Tibial nerve (tissue), 4 donors: ENCODE results near the gene NAA38. TPM values are rescaled to one million over a fixed set of nuclear protein-coding genes. Genes with fewer than 3 reads are reported as not detected.
"Not testable (repeated sequence)": the region's sequence is repeated elsewhere in the genome, so short reads cannot be mapped to it uniquely, and the experiment has no call there.

ENCODE experiments used
- DNase-seq, 2 donors: peaks; one replicate each; pipeline ENCODE4 v3.0.0-alpha.2; 2019; ENCODE audit warnings: low spot score in 2 of 2
- H3K27ac ChIP-seq, 4 donors: fragments of 200-600 bp; sonication (generic) in 3 of 4; one replicate each; pipeline ENCODE4 v1.5.1; 2017 to 2019; ENCODE audit warnings: mild to moderate bottlenecking in 1 of 4
- H3K27me3 ChIP-seq, 2 donors: fragments of 200-600 bp; sonication (generic) in 1 of 2; one replicate each; pipeline versions ENCODE4 v1.5.1 to v1.6.0; 2017 to 2019
- H3K36me3 ChIP-seq, 3 donors: fragments of 200-600 bp; sonication (generic); one replicate each; pipeline ENCODE4 v1.5.1; 2018 to 2019
- H3K4me1 ChIP-seq, 4 donors: fragments of 200-600 bp; sonication (generic) in 3 of 4; one replicate each; pipeline ENCODE4 v1.5.1; 2017 to 2019
- H3K4me3 ChIP-seq, 4 donors: fragments of 200-600 bp; sonication (generic) in 3 of 4; one replicate each; pipeline ENCODE4 v1.5.1; 2017 to 2019; ENCODE audit warnings: mild to moderate bottlenecking in 1 of 4, moderate library complexity in 1 of 4
- H3K9me3 ChIP-seq, 4 donors: fragments of 200-600 bp; sonication (generic) in 3 of 4; one replicate each; pipeline ENCODE4 v1.5.1; 2017 to 2019
- EP300 ChIP-seq, 2 donors: sonication (generic); formaldehyde crosslinking; IDR thresholded peaks; one replicate each; pipeline ENCODE4 v1.6.1; 2017; ENCODE audit warnings: antibody characterized with exemption in 2 of 2, mild to moderate bottlenecking in 1 of 2
- POLR2A ChIP-seq, 2 donors: fragments of 450-650 bp; IDR thresholded peaks; one replicate each; pipeline ENCODE4 v1.6.1; 2017; ENCODE audit warnings: antibody characterized with exemption in 2 of 2, mild to moderate bottlenecking in 2 of 2, moderate library complexity in 2 of 2
- WGBS, 2 donors: methylation state at CpG; one replicate each; pipeline ENCODE4 v1.1.5; 2018; 5-methylcytosine and 5-hydroxymethylcytosine counted together
- small RNA-seq: library from RNA; depleted of rRNA; stranded (forward); fragments of <200 nt; gene quantifications from one replicate; pipeline ENCODE3, GENCODE V24; 2016
- total RNA-seq, 4 donors: library from RNA; depleted of rRNA; stranded (reverse); fragments of >200 nt; gene quantifications; one replicate each; pipeline ENCODE4 v1.1.0, GENCODE V29; 2016
- TF ChIP-seq, protein P1 (sequence below), 5 experiments: fragments of 200-600 bp in 3 of 5; fragments of 450-650 bp in 2 of 5; sonication (generic) in 3 of 5; IDR thresholded peaks; one replicate each; pipeline ENCODE4 v1.5.1; 2016 to 2019; ENCODE audit warnings: antibody characterized with exemption in 5 of 5, mild to moderate bottlenecking in 3 of 5, moderate library complexity in 2 of 5

Gene NAA38
- total RNA-seq, 4 donors from 2014 or later = 104 to 198 (median 167) TPM

DNA sequence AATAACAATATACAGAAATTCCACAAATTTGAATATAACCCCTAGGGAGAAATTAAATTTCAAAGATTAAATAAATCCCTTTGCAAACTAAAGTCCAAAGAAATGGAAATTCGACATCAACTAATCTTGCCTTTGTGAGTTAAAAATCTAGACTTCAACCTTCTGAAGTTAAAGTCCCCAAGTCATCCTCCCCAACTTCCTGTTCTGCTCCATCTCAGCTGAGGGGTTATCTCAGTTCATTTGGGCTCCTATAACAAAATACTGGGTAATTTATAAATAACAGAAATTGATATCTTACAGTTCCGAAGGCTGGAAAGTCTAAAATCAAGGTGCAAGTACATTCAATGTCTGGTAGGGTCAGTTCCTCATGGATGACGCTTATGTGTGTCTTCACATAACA is 46.1 kb downstream of the NAA38 start:
- Histone ChIP-seq H3K4me1 (no peaks in the 10 kb centered on the region), H3K9me3 (no peaks in the 10 kb centered on the region), H3K27ac (no peak overlapping the region), H3K4me3 (no peak overlapping the region), H3K27me3 (peaks cover 0 to 3% of the 10 kb centered on the region in 2 donors), H3K36me3 (no peaks in the 10 kb centered on the region)
- WGBS, 2 donors = 81 to 84% methylated on average over 3 of the region's 3 CpGs
- DNase-seq = no peak
- TF ChIP-seq, protein P1, sequence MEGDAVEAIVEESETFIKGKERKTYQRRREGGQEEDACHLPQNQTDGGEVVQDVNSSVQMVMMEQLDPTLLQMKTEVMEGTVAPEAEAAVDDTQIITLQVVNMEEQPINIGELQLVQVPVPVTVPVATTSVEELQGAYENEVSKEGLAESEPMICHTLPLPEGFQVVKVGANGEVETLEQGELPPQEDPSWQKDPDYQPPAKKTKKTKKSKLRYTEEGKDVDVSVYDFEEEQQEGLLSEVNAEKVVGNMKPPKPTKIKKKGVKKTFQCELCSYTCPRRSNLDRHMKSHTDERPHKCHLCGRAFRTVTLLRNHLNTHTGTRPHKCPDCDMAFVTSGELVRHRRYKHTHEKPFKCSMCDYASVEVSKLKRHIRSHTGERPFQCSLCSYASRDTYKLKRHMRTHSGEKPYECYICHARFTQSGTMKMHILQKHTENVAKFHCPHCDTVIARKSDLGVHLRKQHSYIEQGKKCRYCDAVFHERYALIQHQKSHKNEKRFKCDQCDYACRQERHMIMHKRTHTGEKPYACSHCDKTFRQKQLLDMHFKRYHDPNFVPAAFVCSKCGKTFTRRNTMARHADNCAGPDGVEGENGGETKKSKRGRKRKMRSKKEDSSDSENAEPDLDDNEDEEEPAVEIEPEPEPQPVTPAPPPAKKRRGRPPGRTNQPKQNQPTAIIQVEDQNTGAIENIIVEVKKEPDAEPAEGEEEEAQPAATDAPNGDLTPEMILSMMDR (IDR thresholded peaks at IDR 0.05) = no peak
- no peak for TF ChIP-seq POLR2A (IDR thresholded peaks at IDR 0.05)
- no peak for TF ChIP-seq EP300 (IDR thresholded peaks at IDR 0.05)

DNA sequence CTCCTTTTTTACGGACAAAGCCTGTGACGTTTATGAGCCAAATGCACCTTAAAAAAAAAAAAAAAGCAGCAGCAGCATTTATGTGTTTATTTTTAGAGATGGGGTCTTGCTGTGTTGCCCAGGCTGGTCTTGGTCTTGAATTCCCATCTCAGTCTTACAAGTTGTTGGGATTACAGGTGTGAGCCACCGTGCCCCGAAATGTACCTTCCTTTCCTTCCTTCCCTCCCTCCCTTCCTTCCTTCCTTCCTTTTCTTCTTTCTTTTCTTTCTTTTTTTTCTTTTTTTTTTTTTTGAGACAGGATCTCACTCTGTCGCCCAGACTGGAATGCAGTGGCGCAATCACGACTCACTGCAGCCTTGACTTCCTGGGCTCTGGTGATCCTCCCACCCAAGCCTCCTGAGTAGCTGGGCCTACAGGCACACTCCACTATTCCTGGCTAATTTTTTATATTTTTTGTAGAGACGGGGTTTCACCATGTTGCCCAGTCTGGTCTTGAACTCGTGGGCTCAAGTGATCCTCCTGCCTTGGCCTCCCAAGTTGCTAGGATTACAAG is 47.5 kb downstream of the NAA38 start:
- WGBS, 2 donors = 78 to 82% methylated on average over 9 of the region's 9 CpGs
- H3K4me3 ChIP-seq, H3K36me3 ChIP-seq, H3K4me1 ChIP-seq, H3K27me3 ChIP-seq, H3K27ac ChIP-seq, H3K9me3 ChIP-seq, DNase-seq: not testable (repeated sequence)

DNA sequence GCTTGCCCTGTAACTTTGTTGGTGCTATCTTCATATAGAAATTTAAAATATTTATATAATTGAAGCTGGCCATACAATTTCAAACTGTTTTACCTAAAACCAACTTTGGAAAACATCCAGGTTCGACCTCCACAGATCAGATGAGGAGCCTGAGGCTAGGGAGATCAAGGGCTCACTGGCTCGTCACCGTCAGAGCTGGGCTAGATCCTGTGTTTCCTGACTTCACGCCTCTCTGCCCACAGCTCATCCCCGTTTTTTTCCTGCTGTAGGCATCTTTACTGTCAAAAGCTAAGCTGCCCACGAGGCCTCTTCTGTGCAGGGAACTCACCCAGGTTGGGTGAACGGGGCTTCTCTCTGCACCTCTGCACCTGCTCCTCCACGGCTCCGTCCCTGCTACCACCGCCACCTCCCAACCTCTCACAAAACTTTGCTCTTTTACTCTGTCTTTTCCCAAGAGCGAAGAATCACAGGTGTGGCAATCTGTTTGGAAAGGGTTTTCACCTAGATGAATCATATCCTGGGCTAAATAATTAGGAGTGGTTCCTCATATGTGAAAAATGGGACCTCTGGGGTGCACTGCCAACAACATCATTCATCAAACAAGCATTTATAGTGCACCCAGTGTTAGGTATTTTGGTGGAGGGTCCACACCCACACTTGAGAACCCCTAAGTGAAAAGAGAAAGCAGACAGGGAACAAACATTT is 48.1 kb downstream of the NAA38 start:
- Histone ChIP-seq H3K27ac (no peak overlapping the region), H3K4me1 (no peaks in the 10 kb centered on the region), H3K4me3 (no peak overlapping the region), H3K9me3 (no peaks in the 10 kb centered on the region), H3K36me3 (no peaks in the 10 kb centered on the region), H3K27me3 (peaks cover 0 to 8% of the 10 kb centered on the region in 2 donors)
- TF ChIP-seq, protein P1 (IDR thresholded peaks at IDR 0.05) = no peak
- TF ChIP-seq EP300 (IDR thresholded peaks at IDR 0.05) (no peak), POLR2A (IDR thresholded peaks at IDR 0.05) (no peak)
- no peak for DNase-seq
- 75 to 76% methylated on average over 11 of the region's 11 CpGs for WGBS, 2 donors

DNA sequence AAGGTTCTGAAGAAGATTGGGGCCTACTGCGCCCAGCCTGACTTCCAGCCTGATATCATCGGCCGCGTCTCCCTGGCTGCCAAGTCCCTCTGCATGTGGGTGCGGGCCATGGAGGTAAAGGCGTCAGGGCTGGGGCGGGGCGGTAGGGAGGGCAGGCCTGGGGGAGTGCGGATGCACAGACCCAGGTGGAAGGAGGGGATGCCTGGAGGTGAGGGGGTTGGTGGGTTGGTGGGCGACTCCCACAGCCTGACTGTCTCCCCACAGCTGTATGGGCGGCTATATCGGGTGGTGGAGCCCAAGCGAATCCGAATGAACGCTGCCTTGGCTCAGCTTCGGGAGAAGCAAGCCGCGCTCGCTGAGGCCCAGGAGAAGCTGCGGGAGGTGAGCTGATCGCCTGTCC is 50.2 kb downstream of the NAA38 start:
- no peak for DNase-seq
- Histone ChIP-seq H3K9me3 (no peaks in the 10 kb centered on the region), H3K4me3 (no peak overlapping the region), H3K4me1 (no peaks in the 10 kb centered on the region), H3K36me3 (no peaks in the 10 kb centered on the region), H3K27me3 (peaks cover 0 to 14% of the 10 kb centered on the region in 2 donors), H3K27ac (no peak overlapping the region)
- 89 to 90% methylated on average over 21 of the region's 21 CpGs for WGBS, 2 donors
- TF ChIP-seq POLR2A (IDR thresholded peaks at IDR 0.05) = no peak
- TF ChIP-seq, protein P1 (IDR thresholded peaks at IDR 0.05) = no peak
- TF ChIP-seq EP300 (IDR thresholded peaks at IDR 0.05) = no peak

Small RNA genes lying within 50 kb of the gene (small RNA-seq; reads per million reads assigned to genes)
- gene SCARNA21 = 1.1 reads per million, percentile 25 among the genes with 10 or more reads in this experiment

Other genes with a start within 250 kb of the NAA38 start
- gene FXR2, start 242.7 kb downstream of the NAA38 start, total RNA-seq = 10 to 100 TPM; 34.7 to 39.4 (median 36.7) TPM
- 100 to 1,000 TPM in 1 of 4 donors, 10 to 100 TPM in 3; 69.3 to 130 (median 82.0) TPM for gene SAT2, start 229.7 kb downstream of the NAA38 start, total RNA-seq
- gene SHBG, start 227.4 kb downstream of the NAA38 start, total RNA-seq = 1 to 10 TPM in 1 of 4 donors, under 1 TPM in 1, not detected in 2; 0.63 to 1.2 TPM
- gene ATP1B2, start 206.6 kb downstream of the NAA38 start, total RNA-seq = 1 to 10 TPM; 1.5 to 3.9 (median 1.9) TPM
- 10 to 100 TPM; 26.7 to 32.1 (median 30.0) TPM for gene TP53, start 170.1 kb downstream of the NAA38 start, total RNA-seq
- 1 to 10 TPM; 3.6 to 8.0 (median 4.8) TPM for gene WRAP53, start 169.1 kb downstream of the NAA38 start, total RNA-seq
- gene EFNB3, start 152.4 kb downstream of the NAA38 start, total RNA-seq = under 1 TPM in 2 of 4 donors, not detected in 2; 0.20 to 0.21 TPM
- gene DNAH2, start 139.8 kb downstream of the NAA38 start, total RNA-seq = 1 to 10 TPM in 1 of 4 donors, under 1 TPM in 3; under 0.01 to 1.4 (median under 0.01) TPM
- 10 to 100 TPM in 2 of 4 donors, 1 to 10 TPM in 2; 7.5 to 10.8 (median 9.7) TPM for gene KDM6B, start 23.3 kb downstream of the NAA38 start, total RNA-seq
- gene TMEM88, start 2.5 kb downstream of the NAA38 start, total RNA-seq = 10 to 100 TPM in 3 of 4 donors, 1 to 10 TPM in 1; 9.2 to 41.7 (median 25.6) TPM
- 10 to 100 TPM in 2 of 4 donors, 1 to 10 TPM in 2; 9.4 to 13.6 (median 11.1) TPM for gene CYB5D1, start 444 bp upstream of the NAA38 start, total RNA-seq
- 100 to 1,000 TPM in 3 of 4 donors, 10 to 100 TPM in 1; 80.4 to 202 (median 125) TPM for gene CHD3, start 31.2 kb upstream of the NAA38 start, total RNA-seq
- gene RNF227, start 58.7 kb upstream of the NAA38 start, total RNA-seq = 10 to 100 TPM in 1 of 4 donors, 1 to 10 TPM in 3; 2.6 to 41.2 (median 3.8) TPM
- gene KCNAB3, start 72.3 kb upstream of the NAA38 start, total RNA-seq = 1 to 10 TPM; 1.1 to 6.0 (median 1.4) TPM
- 10 to 100 TPM; 24.1 to 39.3 (median 36.8) TPM for gene TRAPPC1, start 74.4 kb upstream of the NAA38 start, total RNA-seq
- gene CNTROB, start 74.6 kb upstream of the NAA38 start, total RNA-seq = 10 to 100 TPM; 22.4 to 38.0 (median 28.0) TPM
- gene GUCY2D, start 145.1 kb upstream of the NAA38 start, total RNA-seq = under 1 TPM in 1 of 4 donors, not detected in 3; 0.30 TPM
- 10 to 100 TPM in 2 of 4 donors, 1 to 10 TPM in 2; 3.8 to 22.8 (median 9.3) TPM for gene ALOX15B, start 181.5 kb upstream of the NAA38 start, total RNA-seq
- gene ALOX12B, start 230.2 kb upstream of the NAA38 start, total RNA-seq = not detected